AML-193 (cell line): ENCODE measurements around the gene TCF7.

Source experiments
- DNase-seq, 2 experiments: peaks; one replicate each; lab custom pipeline; 2025; lab: John Stamatoyannopoulos, UW

The TCF7 gene

GRCh38 chr5:134090522-134090921 is 24.0 kb upstream of the TCF7 start:
- no peak for DNase-seq

GRCh38 chr5:134091626-134092121 is 22.8 kb upstream of the TCF7 start:
- no peak for DNase-seq

GRCh38 chr5:134092875-134093274 is 21.6 kb upstream of the TCF7 start:
- no peak for DNase-seq

- no peak for DNase-seq
Observed at GRCh38 chr5:134093351-134093750, 21.1 kb upstream of the TCF7 start.

- no peak for DNase-seq
Observed at GRCh38 chr5:134095293-134095692, 19.2 kb upstream of the TCF7 start.

- no peak for DNase-seq
Observed at GRCh38 chr5:134095887-134096589, 18.4 kb upstream of the TCF7 start.

GRCh38 chr5:134097211-134097749 is 17.2 kb upstream of the TCF7 start:
- DNase-seq, result no peak

- DNase-seq, result no peak
Observed at GRCh38 chr5:134098690-134099089, 15.8 kb upstream of the TCF7 start.

GRCh38 chr5:134099288-134099872 is 15.1 kb upstream of the TCF7 start:
- no peak for DNase-seq

GRCh38 chr5:134099939-134100282 is 14.6 kb upstream of the TCF7 start:
- no peak for DNase-seq

- DNase-seq, result no peak
Observed at GRCh38 chr5:134100283-134101091, 14.0 kb upstream of the TCF7 start.

- peak; percentile 27 to 36 for DNase-seq
Observed at GRCh38 chr5:134101686-134102439, 12.6 kb upstream of the TCF7 start.

- no peak for DNase-seq
Observed at GRCh38 chr5:134103397-134103796, 11.1 kb upstream of the TCF7 start.

GRCh38 chr5:134103998-134104654 is 10.4 kb upstream of the TCF7 start:
- no peak for DNase-seq

GRCh38 chr5:134106991-134107701 is 7.3 kb upstream of the TCF7 start:
- no peak for DNase-seq

- DNase-seq, result no peak
Observed at GRCh38 chr5:134107779-134108178, 6.7 kb upstream of the TCF7 start.

- DNase-seq, result no peak
Observed at GRCh38 chr5:134110382-134110781, 4.1 kb upstream of the TCF7 start.

- no peak for DNase-seq
Observed at GRCh38 chr5:134111741-134112647, 2.5 kb upstream of the TCF7 start.

- DNase-seq, result no peak
Observed at GRCh38 chr5:134112726-134113362, 1.6 kb upstream of the TCF7 start.
